NB4 (cell line): Measurements from ENCODE around the gene CSF3R.

Experiments
- POLR2A ChIP-seq: IDR thresholded peaks from 2 replicates; pipeline ENCODE4 v1.6.1; 2011; ENCODE audit warnings: mild to moderate bottlenecking; ENCODE audit not compliant: insufficient read length; ENCODE audit errors: extremely low read depth
- TF ChIP-seq, protein P1 (sequence below): IDR thresholded peaks from one replicate; pipeline ENCODE4 v1.5.1; 2012; ENCODE audit warnings: low read depth, low read length
- TF ChIP-seq, protein P2 (sequence below): IDR thresholded peaks from 2 replicates; pipeline ENCODE4 v1.6.1; 2011; ENCODE audit warnings: low read depth, low read length

GRCh38 chr1:36497207-36497606, 14.5 kb upstream of the CSF3R start:
- TF ChIP-seq, protein P1, sequence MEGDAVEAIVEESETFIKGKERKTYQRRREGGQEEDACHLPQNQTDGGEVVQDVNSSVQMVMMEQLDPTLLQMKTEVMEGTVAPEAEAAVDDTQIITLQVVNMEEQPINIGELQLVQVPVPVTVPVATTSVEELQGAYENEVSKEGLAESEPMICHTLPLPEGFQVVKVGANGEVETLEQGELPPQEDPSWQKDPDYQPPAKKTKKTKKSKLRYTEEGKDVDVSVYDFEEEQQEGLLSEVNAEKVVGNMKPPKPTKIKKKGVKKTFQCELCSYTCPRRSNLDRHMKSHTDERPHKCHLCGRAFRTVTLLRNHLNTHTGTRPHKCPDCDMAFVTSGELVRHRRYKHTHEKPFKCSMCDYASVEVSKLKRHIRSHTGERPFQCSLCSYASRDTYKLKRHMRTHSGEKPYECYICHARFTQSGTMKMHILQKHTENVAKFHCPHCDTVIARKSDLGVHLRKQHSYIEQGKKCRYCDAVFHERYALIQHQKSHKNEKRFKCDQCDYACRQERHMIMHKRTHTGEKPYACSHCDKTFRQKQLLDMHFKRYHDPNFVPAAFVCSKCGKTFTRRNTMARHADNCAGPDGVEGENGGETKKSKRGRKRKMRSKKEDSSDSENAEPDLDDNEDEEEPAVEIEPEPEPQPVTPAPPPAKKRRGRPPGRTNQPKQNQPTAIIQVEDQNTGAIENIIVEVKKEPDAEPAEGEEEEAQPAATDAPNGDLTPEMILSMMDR, result no peak
- TF ChIP-seq POLR2A, result no peak
- TF ChIP-seq, protein P2, sequence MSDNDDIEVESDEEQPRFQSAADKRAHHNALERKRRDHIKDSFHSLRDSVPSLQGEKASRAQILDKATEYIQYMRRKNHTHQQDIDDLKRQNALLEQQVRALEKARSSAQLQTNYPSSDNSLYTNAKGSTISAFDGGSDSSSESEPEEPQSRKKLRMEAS, result no peak
